GM12874 (cell line): ENCODE results near the gene PARD3.

ENCODE experiments used
- CTCF ChIP-seq: IDR thresholded peaks from 2 replicates; pipeline ENCODE4 v1.5.1; 2011; ENCODE audit warnings: low read depth, mild to moderate bottlenecking, control low read depth, low read length, moderate library complexity; ENCODE audit not compliant: insufficient read depth

Gene PARD3

GRCh38 chr10:34702093-34702937 is 112.8 kb downstream of the PARD3 start:
- no peak for TF ChIP-seq CTCF

- TF ChIP-seq CTCF, result no peak
These were observed 113.9 kb downstream of the PARD3 start for GRCh38 chr10:34701194-34701593.

GRCh38 chr10:34699904-34700517 is 115.1 kb downstream of the PARD3 start:
- no peak for TF ChIP-seq CTCF

- no peak for TF ChIP-seq CTCF
These were observed 116.1 kb downstream of the PARD3 start for GRCh38 chr10:34698979-34699378.

- TF ChIP-seq CTCF, result no peak
These were observed 116.8 kb downstream of the PARD3 start for GRCh38 chr10:34698248-34698831.

- TF ChIP-seq CTCF, result no peak
These were observed 117.5 kb downstream of the PARD3 start for GRCh38 chr10:34697351-34698247.
